Nephron progenitor cell (in vitro differentiated cells): ENCODE results near the gene BTBD16.
A peak's percentile ranks its signal among the peaks of the same experiment; 100 is the strongest.

Source experiments
- DNase-seq: peaks from one replicate; pipeline ENCODE4 v3.0.0; 2021
- H3K27ac Mint-ChIP-seq: 2 replicates; pipeline ENCODE4 v1.8.0; 2021; ENCODE audit warnings: mild to moderate bottlenecking, moderate library complexity, mixed read lengths
- H3K27me3 Mint-ChIP-seq: 2 replicates; pipeline ENCODE4 v1.8.0; 2021; ENCODE audit warnings: mild to moderate bottlenecking, low read depth, mixed read lengths; ENCODE audit not compliant: poor library complexity
- H3K36me3 Mint-ChIP-seq: 2 replicates; pipeline ENCODE4 v1.8.0; 2021; ENCODE audit warnings: low read depth, mixed read lengths
- H3K4me1 Mint-ChIP-seq: 2 replicates; pipeline ENCODE4 v1.8.0; 2021; ENCODE audit warnings: mixed read lengths
- H3K4me3 Mint-ChIP-seq: 2 replicates; pipeline ENCODE4 v1.8.0; 2021; ENCODE audit warnings: mild to moderate bottlenecking, moderate library complexity, mixed read lengths
- H3K9me3 Mint-ChIP-seq: 2 replicates; pipeline ENCODE4 v1.8.0; 2021; ENCODE audit warnings: mild to moderate bottlenecking, moderate library complexity, mixed read lengths
- TF ChIP-seq, protein P1 (sequence below): fragments of 200-600 bp; sonication (generic); IDR thresholded peaks from 2 replicates; pipeline ENCODE4 v1.5.0; 2021; ENCODE audit warnings: antibody characterized with exemption

Gene BTBD16

GRCh38 chr10:122285506-122286444, 14.7 kb downstream of the BTBD16 start:
- H3K27me3 Mint-ChIP-seq: peaks cover 4% of the 10 kb centered on the region
- no peak overlapping the region for H3K4me3 Mint-ChIP-seq
- H3K4me1 Mint-ChIP-seq: peaks cover 18% of the 10 kb centered on the region
- H3K9me3 Mint-ChIP-seq: no peaks in the 10 kb centered on the region
- no peak overlapping the region for H3K27ac Mint-ChIP-seq
- TF ChIP-seq, protein P1, sequence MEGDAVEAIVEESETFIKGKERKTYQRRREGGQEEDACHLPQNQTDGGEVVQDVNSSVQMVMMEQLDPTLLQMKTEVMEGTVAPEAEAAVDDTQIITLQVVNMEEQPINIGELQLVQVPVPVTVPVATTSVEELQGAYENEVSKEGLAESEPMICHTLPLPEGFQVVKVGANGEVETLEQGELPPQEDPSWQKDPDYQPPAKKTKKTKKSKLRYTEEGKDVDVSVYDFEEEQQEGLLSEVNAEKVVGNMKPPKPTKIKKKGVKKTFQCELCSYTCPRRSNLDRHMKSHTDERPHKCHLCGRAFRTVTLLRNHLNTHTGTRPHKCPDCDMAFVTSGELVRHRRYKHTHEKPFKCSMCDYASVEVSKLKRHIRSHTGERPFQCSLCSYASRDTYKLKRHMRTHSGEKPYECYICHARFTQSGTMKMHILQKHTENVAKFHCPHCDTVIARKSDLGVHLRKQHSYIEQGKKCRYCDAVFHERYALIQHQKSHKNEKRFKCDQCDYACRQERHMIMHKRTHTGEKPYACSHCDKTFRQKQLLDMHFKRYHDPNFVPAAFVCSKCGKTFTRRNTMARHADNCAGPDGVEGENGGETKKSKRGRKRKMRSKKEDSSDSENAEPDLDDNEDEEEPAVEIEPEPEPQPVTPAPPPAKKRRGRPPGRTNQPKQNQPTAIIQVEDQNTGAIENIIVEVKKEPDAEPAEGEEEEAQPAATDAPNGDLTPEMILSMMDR: no peak
- no peak for DNase-seq
- H3K36me3 Mint-ChIP-seq: no peaks in the 10 kb centered on the region

GRCh38 chr10:122286867-122287266, 15.8 kb downstream of the BTBD16 start:
- Mint-ChIP-seq H3K4me1 (peaks cover 18% of the 10 kb centered on the region), H3K27me3 (peaks cover under 1% of the 10 kb centered on the region), H3K9me3 (no peaks in the 10 kb centered on the region), H3K4me3 (no peak overlapping the region), H3K27ac (peak overlapping the region; percentile 63), H3K36me3 (no peaks in the 10 kb centered on the region)
- peak; percentile 23 for DNase-seq
- TF ChIP-seq, protein P1: no peak

DNA sequence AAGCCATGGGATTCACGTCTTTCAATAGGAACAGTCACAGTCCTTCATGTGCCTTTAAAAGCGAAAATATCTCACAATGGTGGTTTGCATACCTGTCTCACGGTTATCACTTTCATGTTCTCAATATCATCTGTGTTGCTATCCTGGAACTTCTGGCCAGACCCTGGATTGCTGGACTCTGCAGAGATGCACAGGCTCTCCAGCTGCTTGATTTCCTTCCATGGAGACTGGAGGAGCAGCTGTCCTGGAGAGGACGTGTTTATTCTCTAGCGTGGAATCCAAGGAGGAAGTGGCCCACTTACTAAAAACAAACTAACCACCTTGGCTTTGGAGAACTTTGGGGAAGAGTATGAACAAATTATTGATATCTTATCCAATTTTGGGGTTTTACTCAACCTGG, 16.5 kb downstream of the BTBD16 start:
- no peaks in the 10 kb centered on the region for H3K36me3 Mint-ChIP-seq
- H3K4me1 Mint-ChIP-seq: peaks cover 18% of the 10 kb centered on the region
- no peak overlapping the region for H3K4me3 Mint-ChIP-seq
- no peak overlapping the region for H3K27ac Mint-ChIP-seq
- TF ChIP-seq, protein P1: no peak
- H3K27me3 Mint-ChIP-seq: no peaks in the 10 kb centered on the region
- DNase-seq: no peak
- H3K9me3 Mint-ChIP-seq: no peaks in the 10 kb centered on the region

DNA sequence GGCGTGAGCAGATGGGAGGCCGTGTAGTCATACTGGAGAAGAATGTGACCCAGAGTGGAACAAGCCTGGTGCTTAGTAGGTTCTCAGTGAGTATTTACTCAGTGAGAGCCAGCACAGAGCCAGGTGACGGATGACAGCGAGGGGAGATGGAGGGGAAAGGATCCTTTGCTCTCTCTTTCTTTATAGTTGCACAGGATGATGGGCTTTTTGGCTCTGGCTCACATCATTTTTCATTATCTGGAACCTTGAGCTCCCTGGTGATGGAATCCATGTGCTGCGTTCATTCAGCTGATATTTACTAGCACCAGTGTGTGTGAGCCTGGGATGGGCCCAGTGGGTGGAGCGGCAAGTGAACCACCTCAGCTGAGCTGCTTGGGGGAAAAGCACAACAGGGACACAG, 17.2 kb downstream of the BTBD16 start:
- DNase-seq: no peak
- TF ChIP-seq, protein P1: no peak
- Mint-ChIP-seq H3K27ac (peak overlapping the region; percentile 75), H3K4me3 (no peak overlapping the region), H3K9me3 (no peaks in the 10 kb centered on the region), H3K27me3 (no peaks in the 10 kb centered on the region), H3K4me1 (peaks cover 18% of the 10 kb centered on the region), H3K36me3 (no peaks in the 10 kb centered on the region)

GRCh38 chr10:122288917-122289316, 17.8 kb downstream of the BTBD16 start:
- Mint-ChIP-seq H3K4me3 (no peak overlapping the region), H3K27ac (no peak overlapping the region), H3K4me1 (peaks cover 18% of the 10 kb centered on the region), H3K36me3 (no peaks in the 10 kb centered on the region), H3K27me3 (no peaks in the 10 kb centered on the region), H3K9me3 (no peaks in the 10 kb centered on the region)
- DNase-seq: no peak
- TF ChIP-seq, protein P1: no peak

DNA sequence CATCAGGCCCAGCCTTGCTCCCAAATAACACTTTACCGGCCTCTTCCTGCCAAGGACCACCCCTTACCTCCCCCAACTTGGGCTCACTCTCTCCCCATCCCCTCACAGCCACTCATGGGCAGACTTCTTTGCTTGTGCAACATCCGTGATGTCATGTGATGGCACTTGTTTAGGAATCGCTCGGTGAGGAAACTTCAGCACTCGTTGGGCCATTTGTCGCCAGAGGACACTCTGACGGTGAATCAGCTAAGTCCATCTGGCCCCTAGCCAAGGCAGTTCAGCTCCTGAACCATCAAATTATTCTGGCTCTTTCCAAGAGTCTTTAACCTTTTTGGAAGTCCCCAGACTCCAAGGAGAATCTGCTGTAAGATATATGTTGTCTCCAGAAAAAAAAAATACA, 19.2 kb downstream of the BTBD16 start:
- Mint-ChIP-seq H3K27ac (no peak overlapping the region), H3K27me3 (no peaks in the 10 kb centered on the region), H3K36me3 (no peaks in the 10 kb centered on the region), H3K4me3 (no peak overlapping the region), H3K4me1 (peaks cover 18% of the 10 kb centered on the region), H3K9me3 (no peaks in the 10 kb centered on the region)
- TF ChIP-seq, protein P1: no peak
- no peak for DNase-seq
